SH-SY5Y (cell line): ENCODE measurements around the gene ZNF555.

ENCODE experiments used
- GATA2 ChIP-seq: IDR thresholded peaks from 2 replicates; pipeline ENCODE4 v1.6.1; 2011; ENCODE audit warnings: mild to moderate bottlenecking, low read depth, low read length
- GATA3 ChIP-seq: IDR thresholded peaks from 2 replicates; pipeline ENCODE4 v1.6.1; 2011; ENCODE audit warnings: low read depth, mild to moderate bottlenecking, low read length, moderate library complexity

Gene ZNF555

DNA sequence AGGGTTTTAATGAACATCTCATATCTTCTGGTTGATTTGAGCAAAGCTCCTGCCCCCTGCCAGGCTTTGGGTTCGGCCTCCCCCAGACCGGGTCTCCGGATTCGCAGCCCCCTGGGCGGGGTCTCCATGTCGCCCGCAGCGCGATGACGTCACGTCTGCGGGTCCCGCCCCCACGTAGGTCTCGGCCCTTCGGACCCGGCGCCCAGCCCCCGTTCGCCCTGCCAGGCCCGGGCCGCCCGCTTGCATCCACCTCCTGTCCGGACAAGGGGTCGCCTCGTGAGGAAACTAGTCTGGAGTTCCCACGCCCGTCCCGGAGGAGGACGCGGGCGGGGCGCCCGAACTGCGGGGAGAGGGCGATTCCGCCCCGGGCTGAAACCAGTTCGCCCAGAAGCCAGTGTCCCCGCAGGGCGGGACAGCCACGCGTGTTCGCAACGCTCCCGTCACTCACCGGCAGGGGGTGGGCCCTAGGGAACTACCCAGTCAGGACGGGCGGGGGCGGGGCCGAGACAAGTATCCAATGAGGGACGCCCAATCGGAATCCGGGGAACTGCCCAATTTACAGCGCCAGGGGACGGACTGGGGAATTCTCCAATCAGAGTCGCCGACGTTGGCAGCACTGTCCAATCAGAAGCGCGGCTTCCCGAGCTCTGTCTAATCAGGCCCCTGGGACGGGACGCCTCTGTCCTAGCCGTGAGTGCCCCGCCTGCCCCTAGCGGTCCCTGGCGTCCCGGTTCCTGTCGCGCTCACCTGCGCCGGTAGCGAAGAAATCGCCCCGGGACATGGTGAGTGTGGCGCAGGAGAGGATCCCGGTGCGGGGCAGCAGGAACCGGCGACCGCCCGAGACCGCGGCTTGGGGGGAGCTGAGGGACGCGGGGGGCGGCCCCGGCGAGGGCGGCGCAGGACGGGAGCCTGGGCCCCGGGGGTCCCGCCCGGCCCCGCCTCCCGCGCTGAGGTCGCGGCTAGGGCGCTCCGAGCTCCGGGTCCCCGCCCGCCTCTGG is at the start of gene ZNF555:
Gene ZNF555 (plus strand): TSS at position 682 of the 998 bp plus-strand sequence. CDS start 98 bp downstream, at position 780.
- no peak for TF ChIP-seq GATA2
- TF ChIP-seq GATA3: no peak

- no peak for TF ChIP-seq GATA3
- TF ChIP-seq GATA2: no peak
Observed at GRCh38 chr19:2791876-2792275, 49.4 kb upstream of the ZNF555 start.

GRCh38 chr19:2793126-2793525 is 48.1 kb upstream of the ZNF555 start:
- TF ChIP-seq GATA3 (no peak), GATA2 (no peak)

- no peak for TF ChIP-seq GATA3
Observed at GRCh38 chr19:2793577-2793976, 47.7 kb upstream of the ZNF555 start.

DNA sequence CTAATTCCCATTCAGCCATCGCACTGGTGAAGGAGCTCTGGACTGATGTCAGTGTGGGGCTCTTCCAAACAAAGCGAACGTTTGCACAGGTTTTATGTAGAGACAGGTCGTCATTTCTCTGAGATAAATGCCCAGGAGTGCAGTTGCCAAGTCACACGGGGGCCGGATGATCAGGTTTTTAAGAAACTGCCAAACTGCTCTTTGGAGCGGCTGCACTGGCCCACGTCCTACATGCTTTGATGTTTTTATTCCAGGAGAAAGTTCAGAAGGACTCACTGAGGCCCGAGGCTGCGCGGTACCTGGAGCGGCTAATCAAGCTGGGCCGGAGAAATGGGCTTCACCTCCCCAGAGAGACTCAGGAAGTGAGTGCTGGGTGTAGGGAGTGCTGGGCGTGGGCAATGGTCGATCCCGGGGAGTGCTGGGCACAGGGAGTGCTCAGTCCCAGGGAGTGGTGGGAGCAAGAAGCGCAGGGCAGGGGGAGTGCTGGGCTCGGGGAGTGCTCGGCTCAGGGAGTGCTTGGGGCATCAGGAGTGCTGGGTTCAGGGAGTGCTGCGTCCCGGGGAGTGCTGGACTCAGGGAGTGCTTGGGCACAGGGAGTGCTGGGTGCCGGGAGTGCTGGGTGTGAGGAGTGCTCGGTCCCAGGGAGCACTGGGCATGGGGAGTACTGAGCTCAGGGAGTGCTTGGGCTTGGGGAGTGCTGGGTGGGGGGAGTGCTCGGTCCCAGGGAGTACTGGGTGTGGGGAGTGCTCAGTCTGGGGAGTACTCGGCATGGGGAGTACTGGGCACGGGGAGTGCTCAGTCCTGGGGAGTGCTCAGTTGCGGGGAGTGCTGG is 45.2 kb upstream of the ZNF555 start:
- TF ChIP-seq GATA3: no peak
- no peak for TF ChIP-seq GATA2

DNA sequence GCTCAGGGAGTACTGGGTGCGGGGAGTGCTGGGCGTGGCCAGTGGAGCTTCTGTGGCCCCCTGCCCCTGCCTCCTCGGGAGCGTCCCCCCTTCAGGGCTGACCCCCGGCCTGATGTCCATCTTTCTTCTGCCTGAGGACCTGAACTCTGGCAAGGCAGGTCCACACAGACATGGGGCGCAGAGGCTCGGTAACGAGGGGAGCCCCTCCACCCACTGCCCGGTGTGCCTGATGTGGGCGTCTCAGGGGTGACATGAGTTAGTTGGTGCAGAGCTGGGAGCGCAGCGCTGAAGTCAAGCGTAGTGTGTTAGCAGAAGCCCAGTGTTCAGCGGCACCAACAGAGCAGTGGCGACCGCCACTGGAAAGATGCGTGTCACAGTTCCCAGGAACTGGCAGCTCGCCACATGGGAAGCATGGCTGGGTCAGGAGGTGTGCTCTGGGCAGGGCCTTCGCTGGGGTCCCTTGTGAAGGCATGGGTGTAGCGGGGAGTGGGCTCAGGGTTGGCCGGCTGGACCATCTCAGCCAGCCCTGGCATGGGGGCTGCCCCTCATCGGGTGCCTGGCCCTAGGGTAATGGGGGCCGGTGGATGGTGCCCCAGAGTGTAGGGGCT is 44.5 kb upstream of the ZNF555 start:
- TF ChIP-seq GATA3: no peak
- TF ChIP-seq GATA2: no peak

DNA sequence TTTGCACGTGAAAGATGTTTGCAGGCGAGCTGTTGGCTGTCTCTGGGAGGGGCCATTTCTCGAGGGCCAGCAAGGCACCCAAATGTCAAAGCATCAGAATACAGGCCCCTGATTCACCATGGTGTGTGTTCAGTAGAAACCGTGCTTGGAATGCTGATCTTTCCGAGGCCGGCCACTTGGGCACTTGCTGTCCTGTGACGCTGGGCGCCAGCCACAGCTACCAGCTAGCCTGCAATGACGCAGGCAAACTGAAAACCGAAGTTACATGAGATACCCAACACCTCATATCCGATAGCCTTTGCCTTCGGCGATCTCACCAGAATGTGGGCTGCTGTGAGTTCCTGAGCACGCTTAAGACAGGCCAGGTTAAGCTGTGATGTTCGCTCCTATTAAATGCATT is 44.0 kb upstream of the ZNF555 start:
- no peak for TF ChIP-seq GATA2
- no peak for TF ChIP-seq GATA3

DNA sequence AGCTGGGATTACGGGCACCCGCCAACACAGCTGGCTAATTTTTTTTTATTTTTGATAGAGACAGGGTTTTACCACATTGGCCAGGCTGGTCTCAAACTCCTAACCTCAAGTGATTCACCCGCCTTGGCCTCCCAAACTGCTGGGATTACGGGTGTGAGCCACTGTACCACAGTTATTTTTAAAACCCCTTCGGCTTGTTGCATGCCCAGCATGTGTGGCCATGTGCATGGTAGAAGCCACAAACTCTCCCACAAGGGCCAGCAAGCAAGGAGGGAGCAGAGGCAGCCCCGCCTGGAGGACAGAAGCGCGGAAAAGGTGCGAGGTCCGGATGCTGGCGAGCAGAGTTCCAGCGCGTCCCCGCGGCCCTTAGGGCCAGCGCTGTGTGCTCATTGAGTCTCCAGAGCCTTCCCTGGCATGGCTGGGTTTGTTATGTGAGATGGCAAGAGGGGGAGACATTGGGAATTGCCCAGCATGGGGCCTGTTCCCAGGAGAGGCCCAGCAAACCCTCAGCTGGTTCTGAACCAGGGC is 43.1 kb upstream of the ZNF555 start:
- TF ChIP-seq GATA3: no peak
- no peak for TF ChIP-seq GATA2

DNA sequence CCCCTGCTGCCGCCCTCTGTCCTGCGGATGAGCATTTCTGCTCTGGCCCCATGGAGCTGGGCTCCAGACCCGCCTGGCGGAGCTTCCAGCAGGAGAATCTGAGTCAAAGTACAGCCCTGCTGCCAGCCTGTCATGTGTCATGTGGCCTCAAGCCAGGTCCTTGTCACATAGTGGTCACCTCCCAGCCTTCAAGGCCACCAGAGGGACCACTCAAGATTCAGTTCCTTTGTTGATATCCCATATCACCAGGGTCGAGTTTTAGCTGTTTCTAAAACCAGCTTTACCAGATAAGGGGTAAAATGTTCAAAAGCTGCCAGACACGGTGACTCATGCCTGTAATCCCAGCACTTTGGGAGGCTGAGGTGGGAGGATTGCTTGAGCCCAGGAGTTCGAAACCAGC is 42.5 kb upstream of the ZNF555 start:
- TF ChIP-seq GATA2 (no peak), GATA3 (no peak)

GRCh38 chr19:2799273-2800020 is 41.8 kb upstream of the ZNF555 start:
- no peak for TF ChIP-seq GATA2
- no peak for TF ChIP-seq GATA3

GRCh38 chr19:2800506-2800905 is 40.8 kb upstream of the ZNF555 start:
- no peak for TF ChIP-seq GATA3
- no peak for TF ChIP-seq GATA2

DNA sequence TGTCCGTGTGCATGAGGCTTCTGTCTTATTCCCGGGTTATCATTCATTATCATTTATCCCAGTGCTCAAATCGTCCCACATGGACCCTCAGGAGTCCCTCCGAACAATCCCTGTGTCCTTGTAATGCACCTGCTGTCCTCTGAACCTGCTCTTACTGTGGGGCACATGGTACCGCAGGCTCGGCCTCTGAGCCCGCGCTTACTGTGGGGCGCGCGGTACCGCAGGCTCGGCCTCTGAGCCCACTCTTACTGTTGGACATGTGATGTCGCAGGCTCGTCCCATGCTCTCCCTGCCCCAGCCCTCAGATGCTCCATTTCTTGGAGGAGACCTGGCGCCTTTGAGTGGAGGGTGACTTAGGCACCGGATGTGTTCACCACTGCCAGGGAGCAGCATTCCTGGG is 38.4 kb upstream of the ZNF555 start:
- TF ChIP-seq GATA3: no peak
- no peak for TF ChIP-seq GATA2

DNA sequence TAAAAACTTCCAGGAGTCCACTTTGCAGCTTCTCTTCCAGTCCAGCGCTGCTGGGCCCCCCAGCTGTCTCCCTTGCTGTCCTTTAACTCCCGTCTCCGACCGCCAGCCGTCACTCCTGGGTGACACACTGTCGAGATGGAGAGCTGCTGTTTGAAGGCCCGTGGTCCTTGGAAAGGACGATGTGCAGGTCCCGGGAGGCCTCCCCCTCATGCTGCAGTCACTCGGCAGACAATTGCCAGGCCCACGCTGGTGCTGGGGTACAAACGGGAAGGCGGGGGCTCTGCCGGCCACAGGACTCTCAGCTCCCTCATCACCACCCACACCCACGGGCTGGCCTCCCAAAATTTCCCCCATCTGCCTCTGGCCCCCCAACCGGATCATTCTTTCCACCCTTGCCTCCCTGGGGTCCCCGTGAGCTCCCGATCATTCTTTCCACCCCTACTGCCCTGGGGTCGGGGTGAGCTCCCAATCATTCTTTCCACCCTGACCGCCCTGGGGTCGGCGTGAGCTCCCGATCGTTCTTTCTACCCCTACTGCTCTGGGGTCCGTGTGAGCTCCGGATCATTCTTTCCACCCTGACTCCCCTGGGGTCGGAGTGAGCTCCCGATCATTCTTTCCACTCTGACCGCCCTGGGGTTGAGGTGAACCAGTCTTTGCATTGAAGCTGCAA is 37.7 kb upstream of the ZNF555 start:
- TF ChIP-seq GATA3: no peak
- no peak for TF ChIP-seq GATA2
